K562 (cell line): Measurements from ENCODE around the gene TUBA1B. TPM values are rescaled to one million over a fixed set of nuclear protein-coding genes. Genes with fewer than 3 reads are reported as not detected.

Experiments used
- ARID1B ChIP-seq: fragments of 450-650 bp; IDR thresholded peaks from 2 replicates; pipeline ENCODE4 v1.6.1; 2016; ENCODE audit warnings: antibody characterized with exemption, mild to moderate bottlenecking, inconsistent platforms
- ATF6 ChIP-seq: sonication (generic); formaldehyde crosslinking; IDR thresholded peaks from 2 replicates; pipeline ENCODE4 v1.4.0; 2020; ENCODE audit warnings: mild to moderate bottlenecking, missing genetic modification reagents
- DPF2 ChIP-seq: fragments of 450-650 bp; IDR thresholded peaks from 2 replicates; pipeline ENCODE4 v1.6.1; 2016
- HINFP ChIP-seq: fragments of 450-650 bp; conservative IDR thresholded peaks from 2 replicates; pipeline ENCODE4 v1.6.1; 2016; ENCODE audit warnings: missing genetic modification characterization, low read depth, mild to moderate bottlenecking, control low read depth, missing compliant biosample characterization
- HLTF ChIP-seq: fragments of 450-650 bp; IDR thresholded peaks from 2 replicates; pipeline ENCODE4 v1.6.1; 2016
- IRF9 ChIP-seq: fragments of 450-650 bp; IDR thresholded peaks from 2 replicates; pipeline ENCODE4 v1.6.1; 2016; ENCODE audit warnings: missing biosample characterization, missing genetic modification characterization
- KAT7 ChIP-seq: sonication (generic); formaldehyde crosslinking; IDR thresholded peaks from 2 replicates; pipeline ENCODE4 v1.8.0; 2022; ENCODE audit warnings: missing genetic modification reagents, mild to moderate bottlenecking, borderline replicate concordance
- KLF6 ChIP-seq: fragments of 250-450 bp; sonication (Bioruptor Pico); IDR thresholded peaks from 2 replicates; pipeline ENCODE4 v1.4.0; 2020; ENCODE audit warnings: mild to moderate bottlenecking, moderate library complexity, borderline replicate concordance
- MYNN ChIP-seq, 2 experiments: sonication (generic); formaldehyde crosslinking in 1 of 2; IDR thresholded peaks; 2 replicates each; pipeline versions ENCODE4 v1.5.0 to v1.6.1; 2016 to 2020; ENCODE audit warnings: antibody characterized with exemption in 1 of 2, missing genetic modification reagents in 1 of 2
- NEUROD1 ChIP-seq: fragments of 150-350 bp; IDR thresholded peaks from 2 replicates; pipeline ENCODE4 v1.6.1; 2014; ENCODE audit warnings: borderline replicate concordance, low read length, low read depth; ENCODE audit not compliant: partially characterized antibody
- PRMT5 ChIP-seq: sonication (generic); formaldehyde crosslinking; IDR thresholded peaks from 2 replicates; pipeline ENCODE4 v1.5.0; 2020; ENCODE audit warnings: missing genetic modification reagents
- SOX6 ChIP-seq: fragments of 450-650 bp; IDR thresholded peaks from 2 replicates; pipeline ENCODE4 v1.6.1; 2014; ENCODE audit warnings: mild to moderate bottlenecking
- TFAP4 ChIP-seq: sonication (generic); formaldehyde crosslinking; IDR thresholded peaks from 2 replicates; pipeline ENCODE4 v1.8.0; 2022; ENCODE audit warnings: missing genetic modification reagents, mild to moderate bottlenecking, moderate library complexity, borderline replicate concordance
- TRIM25 ChIP-seq: fragments of 450-650 bp; IDR thresholded peaks from 2 replicates; pipeline ENCODE4 v1.7.0; 2016; ENCODE audit warnings: borderline replicate concordance
- TSC22D4 ChIP-seq: fragments of 450-650 bp; IDR thresholded peaks from 2 replicates; pipeline ENCODE4 v1.6.1; 2016; ENCODE audit warnings: missing genetic modification characterization, missing biosample characterization, control low read depth
- U2AF1 ChIP-seq: fragments of 200-400 bp; formaldehyde crosslinking; optimal IDR thresholded peaks from 2 replicates; pipeline ENCODE3; 2017; ENCODE audit warnings: mild to moderate bottlenecking, low read depth, low read length, moderate library complexity
- ZFP36 ChIP-seq: fragments of 150-350 bp; IDR thresholded peaks from 2 replicates; pipeline ENCODE4 v1.6.1; 2018; ENCODE audit warnings: low read length, low read depth; ENCODE audit not compliant: partially characterized antibody
- ZNF133 ChIP-seq: fragments of 250-450 bp; sonication (Bioruptor Pico); IDR thresholded peaks from 2 replicates; pipeline ENCODE4 v1.4.0; 2020; ENCODE audit warnings: mild to moderate bottlenecking
- ZNF583 ChIP-seq: fragments of 250-450 bp; sonication (Bioruptor Pico); IDR thresholded peaks from 2 replicates; pipeline ENCODE4 v1.4.0; 2020
- ZNF77 ChIP-seq: fragments of 250-450 bp; sonication (Bioruptor Pico); IDR thresholded peaks from 2 replicates; pipeline ENCODE4 v1.5.0; 2020
- ZNF830 ChIP-seq: fragments of 250-450 bp; sonication (Bioruptor Pico); IDR thresholded peaks from 2 replicates; pipeline ENCODE4 v1.5.0; 2021; ENCODE audit warnings: mild to moderate bottlenecking
- polyA plus RNA-seq, 8 experiments: library from polyadenylated mRNA; depleted of rRNA in 4 of 8; stranded (reverse) in 5 of 8; unstranded in 3 of 8; fragments of >200 nt; fragmentation: Nextera tagmentation in 2 of 8; fragmentation: Illumina TruSeq in 1 of 8; extraction: Ambion mirVana in 2 of 8; extraction: Trizol in 1 of 8; gene quantifications; 2 replicates each; pipeline versions ENCODE4 v1.2.1 to v1.2.3, GENCODE V29; 2011 to 2014; ENCODE audit warnings: inconsistent platforms in 1 of 8, missing spikeins in 1 of 8
- total RNA-seq, 7 experiments: library from RNA; depleted of rRNA in 6 of 7; stranded (reverse); fragments of >200 nt in 6 of 7; fragmentation: Illumina TruSeq in 2 of 7; extraction: Trizol in 2 of 7; gene quantifications; 2 replicates each; pipeline versions ENCODE4 v1.2.1 to v1.2.3, GENCODE V29; 2011 to 2021; ENCODE audit warnings: low replicate concordance in 1 of 7

The TUBA1B gene
- total and polyA plus RNA-seq, 9 of the 15 experiments (the other 6 are each of a cell fraction or from before 2014, with no cell fraction given): 2,189 to 4,624 (median 2,628) TPM

GRCh38 chr12:49089821-49090773, 41.1 kb downstream of the TUBA1B start (continued):
- no peak for TF ChIP-seq NEUROD1
- no peak for TF ChIP-seq TSC22D4 (tag)
- TF ChIP-seq HLTF: no peak; the same call in 1 of the 2 replicates
- no peak for TF ChIP-seq ZFP36
- no peak for TF ChIP-seq ZNF830 (CRISPR knock-in tag)
- no peak for TF ChIP-seq U2AF1
- TF ChIP-seq TFAP4 (CRISPR knock-in tag): peak; percentile 63; the same call in 1 of the 2 replicates
- no peak for TF ChIP-seq KLF6 (CRISPR knock-in tag)
- no peak; the same call in 1 of the 2 replicates for TF ChIP-seq ZNF583
- no peak for TF ChIP-seq ZNF133
- peak; percentile 82; the same call in 1 of the 2 replicates for TF ChIP-seq KAT7 (CRISPR knock-in tag)
- no peak for TF ChIP-seq HINFP (tag)
- no peak for TF ChIP-seq IRF9
- no peak for TF ChIP-seq TRIM25
- peak; percentile 68 for TF ChIP-seq SOX6
- peak; percentile 84; the same call in 1 of the 2 replicates for TF ChIP-seq MYNN (IDR thresholded peaks at IDR 0.05)
- TF ChIP-seq MYNN (CRISPR knock-in tag; IDR thresholded peaks at IDR 0.05): no peak
- no peak for TF ChIP-seq ZNF77
- TF ChIP-seq ATF6 (CRISPR knock-in tag): no peak
- peak; percentile 75 for TF ChIP-seq DPF2
- TF ChIP-seq ARID1B: peak; percentile 93
- no peak for TF ChIP-seq PRMT5
